Right lobe of liver (tissue), 6 donors: ENCODE measurements around the gene RGS6. TPM values are rescaled to one million over a fixed set of nuclear protein-coding genes. Genes with fewer than 3 reads are reported as not detected.
"Not testable (repeated sequence)": the region's sequence is repeated elsewhere in the genome, so short reads cannot be mapped to it uniquely, and the experiment has no call there.

Experiments
- ATAC-seq, 4 donors: fragments of 200-7000 bp; cut with Tn5 transposase; one replicate each; pipeline ENCODE4 v1.9.1; 2020; ENCODE audit warnings: mild to moderate bottlenecking in 4 of 4, moderate library complexity in 4 of 4
- DNase-seq, 3 donors: peaks; one replicate each; pipeline ENCODE4 v3.0.0-alpha.2; 2020
- H3K27ac ChIP-seq, 3 donors: fragments of 200-600 bp; one replicate each; pipeline ENCODE4 v1.8.0; 2022
- H3K27me3 ChIP-seq, 2 donors: fragments of 200-600 bp; one replicate each; pipeline ENCODE4 v1.8.0; 2022
- H3K36me3 ChIP-seq, 4 donors: fragments of 200-600 bp; sonication (generic) in 1 of 4; one replicate each; pipeline versions ENCODE4 v1.5.1 to v1.8.0; 2017 to 2022; ENCODE audit warnings: control low read depth in 1 of 4
- H3K4me1 ChIP-seq, 4 donors: fragments of 200-600 bp; sonication (generic) in 1 of 4; one replicate each; pipeline versions ENCODE4 v1.5.1 to v1.8.0; 2017 to 2022; ENCODE audit warnings: control low read depth in 1 of 4
- H3K4me3 ChIP-seq, 3 donors: fragments of 200-600 bp; one replicate each; pipeline ENCODE4 v1.8.0; 2022
- H3K9me3 ChIP-seq, 4 donors: fragments of 200-600 bp; sonication (generic) in 1 of 4; one replicate each; pipeline versions ENCODE4 v1.5.1 to v1.8.0; 2017 to 2022; ENCODE audit warnings: control low read depth in 1 of 4
- CTCF ChIP-seq, 4 donors: fragments of 200-600 bp in 3 of 4; fragments of 450-650 bp in 1 of 4; IDR thresholded peaks; one replicate each; pipeline versions ENCODE4 v1.5.1 to v1.8.0; 2016 to 2022; ENCODE audit warnings: antibody characterized with exemption in 4 of 4, mild to moderate bottlenecking in 2 of 4
- POLR2A ChIP-seq: fragments of 450-650 bp; IDR thresholded peaks from one replicate; pipeline ENCODE4 v1.6.1; 2017; ENCODE audit warnings: antibody characterized with exemption, mild to moderate bottlenecking
- WGBS: methylation state at CpG from one replicate; pipeline ENCODE4 v1.1.6; 2018; ENCODE audit warnings: low coverage, low lambda C conversion rate; ENCODE audit not compliant: insufficient coverage; ENCODE audit errors: missing lambda C conversion rate; 5-methylcytosine and 5-hydroxymethylcytosine counted together
- intact Hi-C, 2 donors: fragments of 100-400 bp; cut with DNase I; formaldehyde crosslinking; loops; one replicate each; pipeline versions ENCODE4 v1.11.2 to v1.14.1; 2022
- total RNA-seq, 6 experiments: library from RNA; depleted of rRNA in 2 of 6; stranded (reverse); fragments of >200 nt in 2 of 6; fragmentation: NEBNext Ultra II Directional in 3 of 6; extraction: Animal tissue kit (Norgen Biotek cat#: 25700) in 3 of 6; gene quantifications; one replicate each; pipeline versions ENCODE4 v1.1.0 to v1.2.4, GENCODE V29; 2016 to 2023
- donor health status: DM: no; HTN: yes; CAD: no.
- donor health status: DM: no; HTN: no; CAD: no.
- donor health status: DM: no; HTN: no; CAD: no.
- donor health status: DM: no; HTN: yes; CAD: no.
- donor health status: DM: no; HTN: yes; CAD: no.

RGS6 gene
- total RNA-seq, 6 experiments from 2014 or later, result 0.07 TPM; not detected in 5

- Histone ChIP-seq H3K36me3 (no peaks in the 10 kb centered on the region), H3K27ac (no peak overlapping the region), H3K4me1 (no peaks in the 10 kb centered on the region), H3K27me3 (no peaks in the 10 kb centered on the region), H3K9me3 (no peaks in the 10 kb centered on the region), H3K4me3 (no peak overlapping the region)
- TF ChIP-seq CTCF (IDR thresholded peaks at IDR 0.05), result no peak
- no peak for TF ChIP-seq POLR2A
- 50% methylated on average over 4 of the region's 4 CpGs for WGBS
- DNase-seq (no peak), ATAC-seq (no peak)
- intact Hi-C loops, result no loop called here
Observed at GRCh38 chr14:71923513-71923912, 8.7 kb upstream of the RGS6 start.

GRCh38 chr14:71931492-71932228, 569 bp upstream of the RGS6 start:
- TF ChIP-seq CTCF (IDR thresholded peaks at IDR 0.05) (no peak), POLR2A (no peak)
- intact Hi-C loops, result no loop called here
- DNase-seq (peak in 1 of 3 donors; percentile 20), ATAC-seq (no peak)
- Histone ChIP-seq H3K27ac (no peak overlapping the region), H3K9me3 (no peaks in the 10 kb centered on the region), H3K27me3 (peaks cover 5 to 6% of the 10 kb centered on the region in 2 donors), H3K4me3 (peak overlapping the region in 1 of 3 donors; percentile 26), H3K36me3 (no peaks in the 10 kb centered on the region), H3K4me1 (peaks cover 0 to 6% (median 0%) of the 10 kb centered on the region in 4 donors)
- WGBS, result 12% methylated on average over 26 of the region's 36 CpGs

GRCh38 chr14:71933001-71933587, 865 bp downstream of the RGS6 start:
- no peak overlapping the region for H3K27ac ChIP-seq
- peaks cover 5 to 6% of the 10 kb centered on the region in 2 donors for H3K27me3 ChIP-seq
- no peak for DNase-seq
- peaks cover 0 to 6% (median 0%) of the 10 kb centered on the region in 4 donors for H3K4me1 ChIP-seq
- no peaks in the 10 kb centered on the region for H3K9me3 ChIP-seq
- 1% methylated on average over 21 of the region's 24 CpGs for WGBS
- intact Hi-C loops, result no loop called here
- no peaks in the 10 kb centered on the region for H3K36me3 ChIP-seq
- H3K4me3 ChIP-seq, result no peak overlapping the region
- TF ChIP-seq POLR2A (no peak), CTCF (IDR thresholded peaks at IDR 0.05) (no peak)
- no peak for ATAC-seq

- DNase-seq, H3K9me3 ChIP-seq, ATAC-seq, H3K27ac ChIP-seq, H3K36me3 ChIP-seq, H3K27me3 ChIP-seq, intact Hi-C loops, H3K4me1 ChIP-seq, H3K4me3 ChIP-seq: not testable (repeated sequence)
- WGBS, result 24% methylated on average over 1 of the region's 3 CpGs
Observed at GRCh38 chr14:71938273-71938672, 6.0 kb downstream of the RGS6 start.

GRCh38 chr14:71939344-71939743, 7.1 kb downstream of the RGS6 start:
- WGBS, result 53% methylated on average over 1 of the region's 1 CpG

GRCh38 chr14:71940500-71940899, 8.3 kb downstream of the RGS6 start:
- DNase-seq, ATAC-seq, H3K36me3 ChIP-seq, H3K4me3 ChIP-seq, H3K27ac ChIP-seq, H3K4me1 ChIP-seq, H3K27me3 ChIP-seq, intact Hi-C loops, H3K9me3 ChIP-seq: not testable (repeated sequence)

More at GRCh38 chr14:71939344-71939743, 7.1 kb downstream of the RGS6 start:
- H3K36me3 ChIP-seq, H3K4me1 ChIP-seq, H3K27me3 ChIP-seq, DNase-seq, H3K27ac ChIP-seq, intact Hi-C loops, ATAC-seq, H3K4me3 ChIP-seq, H3K9me3 ChIP-seq: not testable (repeated sequence)

GRCh38 chr14:71941616-71942015, 9.4 kb downstream of the RGS6 start:
- DNase-seq, intact Hi-C loops, H3K4me1 ChIP-seq, H3K9me3 ChIP-seq, ATAC-seq, H3K27ac ChIP-seq, H3K36me3 ChIP-seq, H3K27me3 ChIP-seq, H3K4me3 ChIP-seq: not testable (repeated sequence)
- WGBS, result 44% methylated on average over 1 of the region's 2 CpGs
